ENCODE results near the gene SKAP2.

The SKAP2 gene

DNA sequence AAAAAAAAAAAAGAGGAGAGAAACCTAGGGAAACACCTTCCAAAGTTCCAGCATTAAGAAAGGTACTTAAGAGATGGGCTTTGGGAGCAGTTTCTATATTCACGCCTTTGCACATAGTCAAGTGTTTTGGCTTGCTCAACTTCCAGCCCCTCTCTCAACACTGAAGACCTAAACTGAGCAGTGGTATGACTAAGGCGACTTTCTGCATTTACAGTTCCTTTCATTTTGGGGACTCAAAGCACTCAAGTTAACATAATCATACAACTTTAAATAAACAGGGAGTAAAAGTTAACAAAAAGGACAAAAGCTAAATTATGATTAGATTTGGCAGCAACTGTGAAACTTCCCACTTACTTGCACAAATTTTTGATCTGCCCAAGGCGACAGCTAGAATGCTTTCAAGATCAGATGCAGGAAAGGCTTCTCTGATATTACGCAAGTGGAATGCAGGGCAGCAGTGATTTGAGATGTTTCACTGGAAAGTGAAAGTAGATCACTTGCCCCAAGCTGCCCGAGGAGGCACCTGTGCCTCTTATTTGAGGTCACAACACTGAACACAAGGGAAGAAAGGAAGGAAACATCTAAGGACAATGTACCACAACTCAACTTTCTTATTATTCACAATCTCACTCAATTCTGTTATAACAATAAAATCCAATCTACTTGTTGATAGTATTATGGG, 199.5 kb downstream of the SKAP2 start:
- DNase-seq (ENCODE audit: extremely low read depth, insufficient read length): no peak
- TF ChIP-seq, protein P1, sequence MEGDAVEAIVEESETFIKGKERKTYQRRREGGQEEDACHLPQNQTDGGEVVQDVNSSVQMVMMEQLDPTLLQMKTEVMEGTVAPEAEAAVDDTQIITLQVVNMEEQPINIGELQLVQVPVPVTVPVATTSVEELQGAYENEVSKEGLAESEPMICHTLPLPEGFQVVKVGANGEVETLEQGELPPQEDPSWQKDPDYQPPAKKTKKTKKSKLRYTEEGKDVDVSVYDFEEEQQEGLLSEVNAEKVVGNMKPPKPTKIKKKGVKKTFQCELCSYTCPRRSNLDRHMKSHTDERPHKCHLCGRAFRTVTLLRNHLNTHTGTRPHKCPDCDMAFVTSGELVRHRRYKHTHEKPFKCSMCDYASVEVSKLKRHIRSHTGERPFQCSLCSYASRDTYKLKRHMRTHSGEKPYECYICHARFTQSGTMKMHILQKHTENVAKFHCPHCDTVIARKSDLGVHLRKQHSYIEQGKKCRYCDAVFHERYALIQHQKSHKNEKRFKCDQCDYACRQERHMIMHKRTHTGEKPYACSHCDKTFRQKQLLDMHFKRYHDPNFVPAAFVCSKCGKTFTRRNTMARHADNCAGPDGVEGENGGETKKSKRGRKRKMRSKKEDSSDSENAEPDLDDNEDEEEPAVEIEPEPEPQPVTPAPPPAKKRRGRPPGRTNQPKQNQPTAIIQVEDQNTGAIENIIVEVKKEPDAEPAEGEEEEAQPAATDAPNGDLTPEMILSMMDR (IDR thresholded peaks at IDR 0.05; ENCODE audit: insufficient read depth, low read length, poor library complexity, severe bottlenecking): no peak
- H3K36me3 ChIP-seq (ENCODE audit: control insufficient read depth, insufficient read depth, low read length): no peaks in the 10 kb centered on the region
- H3K4me3 ChIP-seq (replicated peaks; ENCODE audit: low read depth, low read length): no peak overlapping the region
- no peaks in the 10 kb centered on the region for H3K27me3 ChIP-seq (replicated peaks; ENCODE audit: control insufficient read depth, insufficient read depth, low read length)

DNA sequence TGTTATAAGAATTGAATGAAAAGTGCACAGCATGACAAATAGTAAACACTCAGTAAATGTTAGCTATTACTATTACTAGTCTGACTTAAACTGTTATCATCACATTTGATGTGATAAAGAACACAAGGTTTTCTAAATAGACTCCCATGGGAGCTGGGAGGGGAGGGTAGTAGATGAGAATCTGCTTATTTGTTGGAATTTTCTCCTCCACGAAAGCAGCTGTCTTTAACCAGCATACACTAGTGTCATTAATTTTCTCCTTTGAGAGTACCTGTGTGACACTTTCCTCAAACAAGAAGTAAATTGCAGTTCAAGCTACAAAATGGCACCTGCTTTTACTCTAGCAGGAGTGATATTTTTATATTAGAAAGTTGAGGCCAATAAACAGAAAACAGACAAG, 200.1 kb downstream of the SKAP2 start:
- TF ChIP-seq, protein P1 (IDR thresholded peaks at IDR 0.05; ENCODE audit: insufficient read depth, low read length, poor library complexity, severe bottlenecking): no peak
- Histone ChIP-seq H3K4me3 (replicated peaks; ENCODE audit: low read depth, low read length) (no peak overlapping the region), H3K36me3 (ENCODE audit: control insufficient read depth, insufficient read depth, low read length) (no peaks in the 10 kb centered on the region), H3K27me3 (replicated peaks; ENCODE audit: control insufficient read depth, insufficient read depth, low read length) (no peaks in the 10 kb centered on the region)
- DNase-seq (ENCODE audit: extremely low read depth, insufficient read length): no peak

DNA sequence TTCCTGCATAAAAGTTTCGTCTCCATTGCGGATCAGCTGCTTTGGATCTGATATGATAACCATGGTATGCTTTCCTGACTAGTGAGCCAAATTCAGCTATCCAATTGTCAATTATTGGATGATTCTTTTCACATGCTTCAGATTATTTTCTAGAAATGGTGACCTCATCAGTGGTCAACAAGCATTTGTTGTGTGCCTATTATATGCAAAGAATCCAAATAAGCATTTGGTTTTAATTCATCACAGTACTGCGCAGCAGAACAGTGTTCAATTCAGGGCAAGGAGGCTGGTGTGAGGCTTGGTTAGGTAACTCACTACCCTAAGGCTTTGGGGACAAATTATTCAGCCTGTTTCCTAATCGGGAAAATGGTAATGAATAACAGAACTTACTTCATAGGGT, 200.5 kb downstream of the SKAP2 start:
- TF ChIP-seq, protein P1 (IDR thresholded peaks at IDR 0.05; ENCODE audit: insufficient read depth, low read length, poor library complexity, severe bottlenecking): no peak
- no peak overlapping the region for H3K4me3 ChIP-seq (replicated peaks; ENCODE audit: low read depth, low read length)
- no peaks in the 10 kb centered on the region for H3K27me3 ChIP-seq (replicated peaks; ENCODE audit: control insufficient read depth, insufficient read depth, low read length)
- no peak for DNase-seq (ENCODE audit: extremely low read depth, insufficient read length)
- H3K36me3 ChIP-seq (ENCODE audit: control insufficient read depth, insufficient read depth, low read length): no peaks in the 10 kb centered on the region

DNA sequence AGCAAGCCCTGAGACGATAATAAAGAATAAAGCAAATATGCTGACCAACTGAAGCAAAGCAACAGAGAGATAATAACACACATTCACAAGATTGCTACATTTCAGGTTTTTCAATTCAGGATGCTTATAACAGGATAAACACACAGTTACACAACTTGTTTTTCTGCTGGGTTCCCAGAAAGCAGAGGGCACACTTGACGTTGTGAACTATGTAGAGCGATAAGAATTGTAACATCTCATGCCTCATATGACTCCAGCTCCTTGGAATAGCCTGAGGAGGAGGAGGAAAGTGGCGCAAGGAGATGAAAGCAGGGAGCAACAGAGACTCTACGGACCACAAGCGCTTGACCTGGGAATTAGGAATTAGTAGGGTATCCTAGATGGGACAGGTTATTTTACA, 201.7 kb downstream of the SKAP2 start:
- Histone ChIP-seq H3K27me3 (replicated peaks; ENCODE audit: control insufficient read depth, insufficient read depth, low read length) (no peaks in the 10 kb centered on the region), H3K4me3 (replicated peaks; ENCODE audit: low read depth, low read length) (no peak overlapping the region), H3K36me3 (ENCODE audit: control insufficient read depth, insufficient read depth, low read length) (no peaks in the 10 kb centered on the region)
- DNase-seq (ENCODE audit: extremely low read depth, insufficient read length): no peak
- TF ChIP-seq, protein P1 (IDR thresholded peaks at IDR 0.05; ENCODE audit: insufficient read depth, low read length, poor library complexity, severe bottlenecking): no peak

DNA sequence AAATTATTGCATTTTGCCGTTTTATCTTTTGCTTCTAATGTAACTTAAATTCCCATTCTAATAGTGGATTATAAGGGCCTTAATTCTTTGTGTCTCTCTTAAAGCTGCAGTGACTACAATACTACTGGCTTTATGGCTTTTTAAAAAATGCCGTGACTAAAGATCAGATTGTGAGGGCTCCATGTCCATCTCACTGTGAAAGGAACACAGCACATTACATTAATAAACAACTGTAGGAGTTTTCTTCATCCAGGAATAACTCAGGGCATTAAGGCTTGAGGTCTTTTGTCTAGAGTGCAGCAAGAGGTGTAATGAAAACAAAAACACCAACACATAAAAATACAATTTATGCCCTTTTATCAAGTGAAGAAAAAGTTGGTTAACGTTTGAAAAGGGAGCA, 205.3 kb downstream of the SKAP2 start:
- Histone ChIP-seq H3K27me3 (replicated peaks; ENCODE audit: control insufficient read depth, insufficient read depth, low read length) (no peaks in the 10 kb centered on the region), H3K36me3 (ENCODE audit: control insufficient read depth, insufficient read depth, low read length) (no peaks in the 10 kb centered on the region), H3K4me3 (replicated peaks; ENCODE audit: low read depth, low read length) (no peak overlapping the region)
- TF ChIP-seq, protein P1 (IDR thresholded peaks at IDR 0.05; ENCODE audit: insufficient read depth, low read length, poor library complexity, severe bottlenecking): no peak
- no peak for DNase-seq (ENCODE audit: extremely low read depth, insufficient read length)
